ENCODE data around the gene MAN1B1. TPM values are rescaled to one million over a fixed set of nuclear protein-coding genes. Genes with fewer than 3 reads are reported as not detected.

Gene MAN1B1
- total RNA-seq, 1 donor from 2014 or later: 24.6 TPM

- H3K9me3 ChIP-seq (ENCODE audit: low read depth): no peaks in the 10 kb centered on the region
- Mint-ChIP-seq H3K27ac (no peak overlapping the region), H3K9me3 (no peaks in the 10 kb centered on the region), H3K36me3 (no peaks in the 10 kb centered on the region), H3K4me3 (peak overlapping the region; percentile 73), H3K27me3 (ENCODE audit: insufficient read depth, low read depth) (peaks cover 50% of the 10 kb centered on the region), H3K4me1 (peaks cover 8% of the 10 kb centered on the region)
- H3K4me2 ChIP-seq: peak overlapping the region; percentile 79
- TF ChIP-seq EZH2phosphoT487 (IDR thresholded peaks at IDR 0.05): peak; percentile 97
- TF ChIP-seq, protein P1, sequence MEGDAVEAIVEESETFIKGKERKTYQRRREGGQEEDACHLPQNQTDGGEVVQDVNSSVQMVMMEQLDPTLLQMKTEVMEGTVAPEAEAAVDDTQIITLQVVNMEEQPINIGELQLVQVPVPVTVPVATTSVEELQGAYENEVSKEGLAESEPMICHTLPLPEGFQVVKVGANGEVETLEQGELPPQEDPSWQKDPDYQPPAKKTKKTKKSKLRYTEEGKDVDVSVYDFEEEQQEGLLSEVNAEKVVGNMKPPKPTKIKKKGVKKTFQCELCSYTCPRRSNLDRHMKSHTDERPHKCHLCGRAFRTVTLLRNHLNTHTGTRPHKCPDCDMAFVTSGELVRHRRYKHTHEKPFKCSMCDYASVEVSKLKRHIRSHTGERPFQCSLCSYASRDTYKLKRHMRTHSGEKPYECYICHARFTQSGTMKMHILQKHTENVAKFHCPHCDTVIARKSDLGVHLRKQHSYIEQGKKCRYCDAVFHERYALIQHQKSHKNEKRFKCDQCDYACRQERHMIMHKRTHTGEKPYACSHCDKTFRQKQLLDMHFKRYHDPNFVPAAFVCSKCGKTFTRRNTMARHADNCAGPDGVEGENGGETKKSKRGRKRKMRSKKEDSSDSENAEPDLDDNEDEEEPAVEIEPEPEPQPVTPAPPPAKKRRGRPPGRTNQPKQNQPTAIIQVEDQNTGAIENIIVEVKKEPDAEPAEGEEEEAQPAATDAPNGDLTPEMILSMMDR (IDR thresholded peaks at IDR 0.05): no peak
- TF ChIP-seq EZH2 (IDR thresholded peaks at IDR 0.05): peak; percentile 99
- no peaks in the 10 kb centered on the region for H3K79me2 ChIP-seq (ENCODE audit: low read depth)
- H3K27me3 ChIP-seq: peaks cover 86% of the 10 kb centered on the region
- H3K27ac ChIP-seq: no peak overlapping the region
- peaks cover 21% of the 10 kb centered on the region for H4K20me1 ChIP-seq (ENCODE audit: low read depth)
- H3K4me3 ChIP-seq: peak overlapping the region; percentile 44
- H3K4me1 ChIP-seq: peaks cover 7% of the 10 kb centered on the region
- H3K36me3 ChIP-seq: no peaks in the 10 kb centered on the region
- peaks cover 20% of the 10 kb centered on the region for H3F3A ChIP-seq (ENCODE audit: low read depth)
- peak; percentile 44 for DNase-seq (ENCODE audit: low spot score)
- no peak overlapping the region for H2AFZ ChIP-seq (replicated peaks)
- no peak overlapping the region for H3K9ac ChIP-seq
Observed at GRCh38 chr9:137077758-137078693, 8.8 kb upstream of the MAN1B1 start.

GRCh38 chr9:137078701-137079400 is 7.9 kb upstream of the MAN1B1 start:
- H3K4me1 Mint-ChIP-seq: peaks cover 17% of the 10 kb centered on the region
- no peak overlapping the region for H3K4me3 ChIP-seq
- H3K27me3 ChIP-seq: peaks cover 81% of the 10 kb centered on the region
- H3K9me3 Mint-ChIP-seq: no peaks in the 10 kb centered on the region
- no peaks in the 10 kb centered on the region for H3K36me3 Mint-ChIP-seq
- H2AFZ ChIP-seq (replicated peaks): no peak overlapping the region
- peak overlapping the region; percentile 73 for H3K4me3 Mint-ChIP-seq
- H3K27me3 Mint-ChIP-seq (ENCODE audit: insufficient read depth, low read depth): peaks cover 46% of the 10 kb centered on the region
- peak; percentile 55 for DNase-seq (ENCODE audit: low spot score)
- H3K4me2 ChIP-seq: peak overlapping the region; percentile 79
- H3K36me3 ChIP-seq: no peaks in the 10 kb centered on the region
- no peaks in the 10 kb centered on the region for H3K79me2 ChIP-seq (ENCODE audit: low read depth)
- no peaks in the 10 kb centered on the region for H3K9me3 ChIP-seq (ENCODE audit: low read depth)
- TF ChIP-seq EZH2phosphoT487 (IDR thresholded peaks at IDR 0.05): peak; percentile 83
- TF ChIP-seq EZH2 (IDR thresholded peaks at IDR 0.05): peak; percentile 92
- TF ChIP-seq, protein P1 (IDR thresholded peaks at IDR 0.05): no peak
- H3K27ac ChIP-seq: no peak overlapping the region
- peaks cover 20% of the 10 kb centered on the region for H3F3A ChIP-seq (ENCODE audit: low read depth)
- H4K20me1 ChIP-seq (ENCODE audit: low read depth): peaks cover 21% of the 10 kb centered on the region
- H3K9ac ChIP-seq: no peak overlapping the region
- no peak overlapping the region for H3K27ac Mint-ChIP-seq
- peaks cover 14% of the 10 kb centered on the region for H3K4me1 ChIP-seq

DNA sequence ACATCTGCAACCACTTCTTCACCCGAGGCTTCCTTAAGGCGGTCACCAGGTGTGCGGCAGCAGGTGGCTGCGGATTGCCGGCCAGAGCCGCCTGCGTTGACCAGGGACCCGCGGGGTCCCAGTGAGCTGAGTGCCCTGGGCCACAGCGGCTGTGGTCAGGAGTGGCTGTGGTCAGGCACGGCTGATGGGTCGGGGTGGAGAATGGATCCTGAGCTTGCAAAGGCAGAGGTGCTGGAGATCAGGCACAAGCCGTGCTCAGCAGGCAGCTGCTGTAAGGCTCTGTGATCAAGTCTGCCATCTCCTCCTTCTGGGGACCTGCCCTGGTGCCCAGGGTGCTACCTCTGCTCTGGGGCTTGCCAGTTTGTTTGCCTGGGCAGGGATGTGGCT is 7.4 kb upstream of the MAN1B1 start:
- Histone ChIP-seq H3K9ac (no peak overlapping the region), H3K9me3 (ENCODE audit: low read depth) (no peaks in the 10 kb centered on the region), H3K4me1 (peaks cover 14% of the 10 kb centered on the region), H3K27me3 (peaks cover 81% of the 10 kb centered on the region), H3K27ac (no peak overlapping the region), H3K4me2 (peak overlapping the region; percentile 79), H3K4me3 (no peak overlapping the region), H3K79me2 (ENCODE audit: low read depth) (no peaks in the 10 kb centered on the region), H2AFZ (replicated peaks) (no peak overlapping the region), H4K20me1 (ENCODE audit: low read depth) (peaks cover 21% of the 10 kb centered on the region), H3K36me3 (no peaks in the 10 kb centered on the region), H3F3A (ENCODE audit: low read depth) (peaks cover 20% of the 10 kb centered on the region)
- Mint-ChIP-seq H3K36me3 (no peaks in the 10 kb centered on the region), H3K27ac (no peak overlapping the region), H3K27me3 (ENCODE audit: insufficient read depth, low read depth) (peaks cover 45% of the 10 kb centered on the region), H3K4me3 (no peak overlapping the region), H3K9me3 (no peaks in the 10 kb centered on the region), H3K4me1 (peaks cover 18% of the 10 kb centered on the region)
- TF ChIP-seq, protein P1 (IDR thresholded peaks at IDR 0.05): no peak
- TF ChIP-seq EZH2phosphoT487 (IDR thresholded peaks at IDR 0.05): no peak
- TF ChIP-seq EZH2 (IDR thresholded peaks at IDR 0.05): no peak
- DNase-seq (ENCODE audit: low spot score): no peak
